ENCODE measurements around the gene SEMA6D.

The SEMA6D gene

DNA sequence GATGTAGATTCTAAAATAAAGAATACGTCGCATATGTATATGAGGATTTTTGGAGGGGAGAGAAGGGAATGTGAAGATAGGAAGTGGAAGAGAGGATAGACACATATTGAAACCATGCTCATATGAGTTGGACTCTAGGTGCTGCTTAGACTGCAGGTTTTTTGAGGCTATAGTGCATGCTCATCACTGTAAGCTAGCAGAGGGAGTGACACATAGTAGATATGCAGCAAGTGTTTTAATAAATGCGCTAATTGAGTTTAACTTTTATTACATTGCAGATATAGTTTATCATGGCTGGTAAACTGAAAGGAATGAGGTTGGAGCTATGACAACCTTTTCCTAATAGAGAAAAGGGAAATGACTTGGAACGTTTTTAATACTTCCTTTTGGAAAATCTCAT, 7.7 kb downstream of the SEMA6D start:
- H3K27me3 ChIP-seq (ENCODE audit: insufficient read depth, poor library complexity, severe bottlenecking) = peaks cover 3% of the 10 kb centered on the region
- H3K27ac ChIP-seq (replicated peaks) = no peak overlapping the region
- H3K4me3 ChIP-seq (replicated peaks; ENCODE audit: insufficient read depth, low read length) = no peak overlapping the region
- no peak for DNase-seq (ENCODE audit: low read depth in 1 of 2, low spot score in 1 of 2)
- TF ChIP-seq, protein P1, sequence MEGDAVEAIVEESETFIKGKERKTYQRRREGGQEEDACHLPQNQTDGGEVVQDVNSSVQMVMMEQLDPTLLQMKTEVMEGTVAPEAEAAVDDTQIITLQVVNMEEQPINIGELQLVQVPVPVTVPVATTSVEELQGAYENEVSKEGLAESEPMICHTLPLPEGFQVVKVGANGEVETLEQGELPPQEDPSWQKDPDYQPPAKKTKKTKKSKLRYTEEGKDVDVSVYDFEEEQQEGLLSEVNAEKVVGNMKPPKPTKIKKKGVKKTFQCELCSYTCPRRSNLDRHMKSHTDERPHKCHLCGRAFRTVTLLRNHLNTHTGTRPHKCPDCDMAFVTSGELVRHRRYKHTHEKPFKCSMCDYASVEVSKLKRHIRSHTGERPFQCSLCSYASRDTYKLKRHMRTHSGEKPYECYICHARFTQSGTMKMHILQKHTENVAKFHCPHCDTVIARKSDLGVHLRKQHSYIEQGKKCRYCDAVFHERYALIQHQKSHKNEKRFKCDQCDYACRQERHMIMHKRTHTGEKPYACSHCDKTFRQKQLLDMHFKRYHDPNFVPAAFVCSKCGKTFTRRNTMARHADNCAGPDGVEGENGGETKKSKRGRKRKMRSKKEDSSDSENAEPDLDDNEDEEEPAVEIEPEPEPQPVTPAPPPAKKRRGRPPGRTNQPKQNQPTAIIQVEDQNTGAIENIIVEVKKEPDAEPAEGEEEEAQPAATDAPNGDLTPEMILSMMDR (IDR thresholded peaks at IDR 0.05; ENCODE audit: insufficient read depth, low read length) = no peak
- TF ChIP-seq SPI1 (IDR thresholded peaks at IDR 0.05; ENCODE audit: borderline replicate concordance, low read depth) (no peak), POLR2AphosphoS5 (IDR thresholded peaks at IDR 0.05; ENCODE audit: low read depth) (no peak), GABPA (IDR thresholded peaks at IDR 0.05; ENCODE audit: low read depth) (no peak)
- TF ChIP-seq, protein P2, sequence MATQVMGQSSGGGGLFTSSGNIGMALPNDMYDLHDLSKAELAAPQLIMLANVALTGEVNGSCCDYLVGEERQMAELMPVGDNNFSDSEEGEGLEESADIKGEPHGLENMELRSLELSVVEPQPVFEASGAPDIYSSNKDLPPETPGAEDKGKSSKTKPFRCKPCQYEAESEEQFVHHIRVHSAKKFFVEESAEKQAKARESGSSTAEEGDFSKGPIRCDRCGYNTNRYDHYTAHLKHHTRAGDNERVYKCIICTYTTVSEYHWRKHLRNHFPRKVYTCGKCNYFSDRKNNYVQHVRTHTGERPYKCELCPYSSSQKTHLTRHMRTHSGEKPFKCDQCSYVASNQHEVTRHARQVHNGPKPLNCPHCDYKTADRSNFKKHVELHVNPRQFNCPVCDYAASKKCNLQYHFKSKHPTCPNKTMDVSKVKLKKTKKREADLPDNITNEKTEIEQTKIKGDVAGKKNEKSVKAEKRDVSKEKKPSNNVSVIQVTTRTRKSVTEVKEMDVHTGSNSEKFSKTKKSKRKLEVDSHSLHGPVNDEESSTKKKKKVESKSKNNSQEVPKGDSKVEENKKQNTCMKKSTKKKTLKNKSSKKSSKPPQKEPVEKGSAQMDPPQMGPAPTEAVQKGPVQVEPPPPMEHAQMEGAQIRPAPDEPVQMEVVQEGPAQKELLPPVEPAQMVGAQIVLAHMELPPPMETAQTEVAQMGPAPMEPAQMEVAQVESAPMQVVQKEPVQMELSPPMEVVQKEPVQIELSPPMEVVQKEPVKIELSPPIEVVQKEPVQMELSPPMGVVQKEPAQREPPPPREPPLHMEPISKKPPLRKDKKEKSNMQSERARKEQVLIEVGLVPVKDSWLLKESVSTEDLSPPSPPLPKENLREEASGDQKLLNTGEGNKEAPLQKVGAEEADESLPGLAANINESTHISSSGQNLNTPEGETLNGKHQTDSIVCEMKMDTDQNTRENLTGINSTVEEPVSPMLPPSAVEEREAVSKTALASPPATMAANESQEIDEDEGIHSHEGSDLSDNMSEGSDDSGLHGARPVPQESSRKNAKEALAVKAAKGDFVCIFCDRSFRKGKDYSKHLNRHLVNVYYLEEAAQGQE (IDR thresholded peaks at IDR 0.05; ENCODE audit: insufficient replicate concordance, low read depth) = no peak

DNA sequence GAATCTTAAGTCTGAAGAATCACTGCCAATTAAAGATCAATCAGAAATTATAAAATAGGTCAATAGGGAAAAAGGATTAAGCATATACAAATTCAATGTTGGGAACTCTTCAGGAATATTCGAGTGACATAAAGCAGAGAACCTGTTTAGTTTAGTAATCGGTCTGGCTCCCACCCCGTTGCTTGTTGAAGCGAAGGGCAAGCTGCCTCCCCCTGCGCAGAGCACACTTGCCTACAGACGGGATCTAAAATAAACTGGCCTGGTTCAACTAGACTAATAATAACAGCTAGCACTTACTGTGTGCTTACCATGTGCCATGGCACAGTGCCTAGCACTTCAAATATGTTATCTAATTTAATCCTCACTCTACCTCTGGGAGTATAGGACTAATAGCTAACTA, 8.6 kb downstream of the SEMA6D start:
- H3K27me3 ChIP-seq (ENCODE audit: insufficient read depth, poor library complexity, severe bottlenecking) = no peaks in the 10 kb centered on the region
- no peak overlapping the region for H3K4me3 ChIP-seq (replicated peaks; ENCODE audit: insufficient read depth, low read length)
- H3K27ac ChIP-seq (replicated peaks) = no peak overlapping the region
- TF ChIP-seq, protein P1 (IDR thresholded peaks at IDR 0.05; ENCODE audit: insufficient read depth, low read length) = no peak
- TF ChIP-seq POLR2AphosphoS5 (IDR thresholded peaks at IDR 0.05; ENCODE audit: low read depth) (no peak), GABPA (IDR thresholded peaks at IDR 0.05; ENCODE audit: low read depth) (no peak), SPI1 (IDR thresholded peaks at IDR 0.05; ENCODE audit: borderline replicate concordance, low read depth) (no peak)
- TF ChIP-seq, protein P2 (IDR thresholded peaks at IDR 0.05; ENCODE audit: insufficient replicate concordance, low read depth) = no peak
- DNase-seq (ENCODE audit: low read depth in 1 of 2, low spot score in 1 of 2) = no peak

DNA sequence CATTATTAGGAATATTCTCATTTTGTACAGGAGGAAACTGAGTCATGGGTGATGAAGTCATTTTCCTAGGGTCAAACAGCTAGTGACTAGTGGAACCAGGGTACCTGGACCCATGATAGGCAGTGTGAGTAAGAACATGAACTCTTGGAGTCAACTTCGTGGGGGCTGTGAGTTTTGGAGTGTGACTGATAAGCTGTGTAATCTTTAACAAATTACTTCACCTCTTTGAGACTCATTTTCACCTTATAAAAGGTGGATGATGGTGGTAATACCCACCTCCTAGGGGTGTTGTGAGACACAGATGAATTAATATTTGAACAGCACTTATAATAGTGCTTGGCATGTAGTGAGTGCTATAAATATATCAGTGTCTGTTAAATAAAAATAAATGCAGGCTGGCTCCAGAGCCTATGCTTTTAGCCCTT, 9.1 kb downstream of the SEMA6D start:
- no peaks in the 10 kb centered on the region for H3K27me3 ChIP-seq (ENCODE audit: insufficient read depth, poor library complexity, severe bottlenecking)
- no peak for DNase-seq (ENCODE audit: low read depth in 1 of 2, low spot score in 1 of 2)
- H3K4me3 ChIP-seq (replicated peaks; ENCODE audit: insufficient read depth, low read length) = no peak overlapping the region
- TF ChIP-seq, protein P1 (IDR thresholded peaks at IDR 0.05; ENCODE audit: insufficient read depth, low read length) = no peak
- TF ChIP-seq GABPA (IDR thresholded peaks at IDR 0.05; ENCODE audit: low read depth) = no peak
- H3K27ac ChIP-seq (replicated peaks) = no peak overlapping the region

DNA sequence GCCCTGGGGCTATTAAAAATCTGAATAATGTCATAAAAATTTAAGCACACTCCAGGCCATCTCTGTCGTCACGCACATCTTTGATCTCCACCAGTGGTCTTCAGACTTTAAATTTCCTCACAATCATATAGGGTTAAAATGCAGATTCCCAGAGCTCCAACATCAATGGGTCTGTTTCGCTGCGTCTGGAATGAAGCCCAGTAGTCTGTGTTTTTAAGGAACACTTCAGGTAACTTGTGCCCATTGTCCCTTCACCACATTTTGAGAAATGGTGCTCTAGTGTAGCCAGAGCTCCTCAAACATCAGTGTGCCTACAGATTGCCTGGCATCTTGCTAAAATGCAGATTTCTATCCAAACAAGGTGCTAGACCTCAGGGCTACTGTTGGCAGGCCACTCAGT, 9.8 kb downstream of the SEMA6D start:
- TF ChIP-seq SPI1 (IDR thresholded peaks at IDR 0.05; ENCODE audit: borderline replicate concordance, low read depth) (no peak), POLR2AphosphoS5 (IDR thresholded peaks at IDR 0.05; ENCODE audit: low read depth) (no peak)
- no peak for DNase-seq (ENCODE audit: low read depth in 1 of 2, low spot score in 1 of 2)
- Histone ChIP-seq H3K4me3 (replicated peaks; ENCODE audit: insufficient read depth, low read length) (no peak overlapping the region), H3K27me3 (ENCODE audit: insufficient read depth, poor library complexity, severe bottlenecking) (no peaks in the 10 kb centered on the region), H3K27ac (replicated peaks) (no peak overlapping the region)

All from HL-60 (cell line).